Type B pancreatic cell (in vitro differentiated cells): ENCODE results near the gene NPS. TPM values are rescaled to one million over a fixed set of nuclear protein-coding genes. Genes with fewer than 3 reads are reported as not detected.

ENCODE experiments used
- DNase-seq: peaks from one replicate; pipeline ENCODE4 v3.0.0; 2021; ENCODE audit warnings: mixed read lengths; ENCODE audit not compliant: unreplicated experiment; ENCODE audit errors: extremely low spot score
- H3K27ac Mint-ChIP-seq: 2 replicates; pipeline ENCODE4 v1.8.0; 2021; ENCODE audit warnings: mild to moderate bottlenecking, mixed read lengths
- H3K27me3 Mint-ChIP-seq: 2 replicates; pipeline ENCODE4 v1.8.0; 2021; ENCODE audit warnings: mixed read lengths
- H3K36me3 Mint-ChIP-seq: 2 replicates; pipeline ENCODE4 v1.8.0; 2021; ENCODE audit warnings: mixed read lengths
- H3K4me1 Mint-ChIP-seq: one replicate; pipeline ENCODE4 v1.8.0; 2021; ENCODE audit warnings: mixed read lengths; ENCODE audit not compliant: unreplicated experiment
- H3K4me3 Mint-ChIP-seq: 2 replicates; pipeline ENCODE4 v1.8.0; 2021; ENCODE audit warnings: mild to moderate bottlenecking, mixed read lengths
- H3K9me3 Mint-ChIP-seq: 2 replicates; pipeline ENCODE4 v1.8.0; 2021; ENCODE audit warnings: mixed read lengths
- CTCF ChIP-seq: fragments of 200-600 bp; sonication (generic); conservative IDR thresholded peaks from 2 replicates; pipeline ENCODE4 v1.5.0; 2021; ENCODE audit warnings: antibody characterized with exemption, mild to moderate bottlenecking
- long read RNA-seq: library from polyadenylated mRNA; unstranded; transcript quantifications from one replicate; pipeline ENCODE4 v2.0.0, GENCODE V29; 2020
- total RNA-seq: library from RNA; stranded (reverse); gene quantifications from 2 replicates; pipeline ENCODE4 v1.2.1, GENCODE V29; 2021; ENCODE audit warnings: low replicate concordance

NPS gene
- total RNA-seq: not detected in 2 replicates
- long read RNA-seq: 0 reads

GRCh38 chr10:127549009-127549408 is at the start of gene NPS:
Gene NPS, plus strand, starts transcription at chr10:127549309. Its CDS starts 60 bp downstream, at chr10:127549369.
- no peak for TF ChIP-seq CTCF
- DNase-seq: no peak
- Mint-ChIP-seq H3K9me3 (peaks cover 5% of the 10 kb centered on the region), H3K36me3 (no peaks in the 10 kb centered on the region), H3K27ac (no peak within 1 kb of the TSS), H3K4me3 (no peak within 1 kb of the TSS), H3K4me1 (peaks cover 4% of the 10 kb centered on the region), H3K27me3 (peaks cover 25% of the 10 kb centered on the region)

- no peak for DNase-seq
- H3K27me3 Mint-ChIP-seq: peaks cover 18% of the 10 kb centered on the region
- no peak overlapping the region for H3K4me3 Mint-ChIP-seq
- H3K4me1 Mint-ChIP-seq: peaks cover 5% of the 10 kb centered on the region
- TF ChIP-seq CTCF: no peak
- no peaks in the 10 kb centered on the region for H3K36me3 Mint-ChIP-seq
- H3K9me3 Mint-ChIP-seq: no peaks in the 10 kb centered on the region
- H3K27ac Mint-ChIP-seq: no peak overlapping the region
Measured at GRCh38 chr10:127500127-127500526, 49.0 kb upstream of the NPS start.

GRCh38 chr10:127506094-127506493 is 43.0 kb upstream of the NPS start:
- H3K27ac Mint-ChIP-seq: no peak overlapping the region
- H3K4me3 Mint-ChIP-seq: no peak overlapping the region
- no peaks in the 10 kb centered on the region for H3K4me1 Mint-ChIP-seq
- no peaks in the 10 kb centered on the region for H3K36me3 Mint-ChIP-seq
- no peak for DNase-seq
- H3K9me3 Mint-ChIP-seq: no peaks in the 10 kb centered on the region
- no peak for TF ChIP-seq CTCF
- H3K27me3 Mint-ChIP-seq: peaks cover 20% of the 10 kb centered on the region

- H3K36me3 Mint-ChIP-seq: no peaks in the 10 kb centered on the region
- no peak for DNase-seq
- no peak for TF ChIP-seq CTCF
- H3K27ac Mint-ChIP-seq: no peak overlapping the region
- H3K9me3 Mint-ChIP-seq: peaks cover 2% of the 10 kb centered on the region
- H3K27me3 Mint-ChIP-seq: peaks cover 25% of the 10 kb centered on the region
- peaks cover 4% of the 10 kb centered on the region for H3K4me1 Mint-ChIP-seq
- no peak overlapping the region for H3K4me3 Mint-ChIP-seq
Measured at GRCh38 chr10:127522298-127522697, 26.8 kb upstream of the NPS start.

GRCh38 chr10:127523476-127523875 is 25.6 kb upstream of the NPS start:
- H3K36me3 Mint-ChIP-seq: no peaks in the 10 kb centered on the region
- no peak for DNase-seq
- H3K4me3 Mint-ChIP-seq: no peak overlapping the region
- H3K9me3 Mint-ChIP-seq: peaks cover 3% of the 10 kb centered on the region
- peaks cover 30% of the 10 kb centered on the region for H3K27me3 Mint-ChIP-seq
- no peak overlapping the region for H3K27ac Mint-ChIP-seq
- TF ChIP-seq CTCF: no peak
- H3K4me1 Mint-ChIP-seq: peaks cover 4% of the 10 kb centered on the region

GRCh38 chr10:127524229-127524628 is 24.9 kb upstream of the NPS start:
- H3K9me3 Mint-ChIP-seq: peaks cover 3% of the 10 kb centered on the region
- no peak overlapping the region for H3K27ac Mint-ChIP-seq
- H3K27me3 Mint-ChIP-seq: peaks cover 31% of the 10 kb centered on the region
- no peak overlapping the region for H3K4me3 Mint-ChIP-seq
- H3K4me1 Mint-ChIP-seq: peaks cover 4% of the 10 kb centered on the region
- DNase-seq: no peak
- no peaks in the 10 kb centered on the region for H3K36me3 Mint-ChIP-seq
- peak; percentile 64 for TF ChIP-seq CTCF
